Activated T-helper 17 cell treated with anti-CD3 and anti-CD28 coated beads, Interleukin-2, amount 50 U/mL, for 72 hours (primary cell): ENCODE data around the gene MAP2K3. TPM values are rescaled to one million over a fixed set of nuclear protein-coding genes. Genes with fewer than 3 reads are reported as not detected.
A peak's percentile ranks its signal among the peaks of the same experiment; 100 is the strongest.
"Not testable (repeated sequence)": the region's sequence is repeated elsewhere in the genome, so short reads cannot be mapped to it uniquely, and the experiment has no call there.

ENCODE experiments used
- ATAC-seq: fragments of 150-1000 bp; cut with Tn5 transposase; replicated peaks from 2 replicates; pipeline ENCODE4 v1.10.0; 2021; ENCODE audit warnings: mild to moderate bottlenecking, moderate library complexity
- H3K27ac Mint-ChIP-seq: one replicate; pipeline ENCODE4 v1.8.0; 2022; ENCODE audit warnings: mixed read lengths
- H3K27me3 Mint-ChIP-seq: one replicate; pipeline ENCODE4 v1.8.0; 2022; ENCODE audit warnings: mixed read lengths
- H3K36me3 Mint-ChIP-seq: one replicate; pipeline ENCODE4 v1.8.0; 2022; ENCODE audit warnings: low read depth, mild to moderate bottlenecking, mixed read lengths
- H3K4me1 Mint-ChIP-seq: one replicate; pipeline ENCODE4 v1.8.0; 2022; ENCODE audit warnings: mixed read lengths
- H3K4me3 Mint-ChIP-seq: one replicate; pipeline ENCODE4 v1.8.0; 2022; ENCODE audit warnings: mild to moderate bottlenecking, mixed read lengths
- H3K9me3 Mint-ChIP-seq: one replicate; pipeline ENCODE4 v1.8.0; 2022; ENCODE audit warnings: mixed read lengths
- total RNA-seq, 2 donors: library from RNA; stranded (reverse); gene quantifications; one replicate each; pipeline ENCODE4 v1.2.3, GENCODE V29; 2022

Gene MAP2K3
- total RNA-seq, 2 donors from 2014 or later, result 107 to 112 TPM

- peaks cover 42% of the 10 kb centered on the region for H3K36me3 Mint-ChIP-seq
- H3K27ac Mint-ChIP-seq, H3K27me3 Mint-ChIP-seq, H3K4me3 Mint-ChIP-seq, H3K9me3 Mint-ChIP-seq, ATAC-seq, H3K4me1 Mint-ChIP-seq: not testable (repeated sequence)
These were observed 30.2 kb downstream of the MAP2K3 start for GRCh38 chr17:21314701-21315111.

GRCh38 chr17:21315246-21316000 lies 30.9 kb downstream of the MAP2K3 start:
- H3K9me3 Mint-ChIP-seq, H3K4me1 Mint-ChIP-seq, H3K4me3 Mint-ChIP-seq, H3K27ac Mint-ChIP-seq, H3K27me3 Mint-ChIP-seq: not testable (repeated sequence)
- peak; percentile 7 for ATAC-seq
- H3K36me3 Mint-ChIP-seq, result peaks cover 35% of the 10 kb centered on the region

GRCh38 chr17:21316212-21316886 lies 31.8 kb downstream of the MAP2K3 start:
- H3K9me3 Mint-ChIP-seq, H3K4me3 Mint-ChIP-seq, H3K4me1 Mint-ChIP-seq, H3K27me3 Mint-ChIP-seq, H3K27ac Mint-ChIP-seq: not testable (repeated sequence)
- peak; percentile 86 for ATAC-seq
- H3K36me3 Mint-ChIP-seq, result peaks cover 26% of the 10 kb centered on the region

GRCh38 chr17:21316887-21317500 lies 32.5 kb downstream of the MAP2K3 start:
- H3K4me3 Mint-ChIP-seq, ATAC-seq, H3K27ac Mint-ChIP-seq, H3K4me1 Mint-ChIP-seq, H3K27me3 Mint-ChIP-seq, H3K9me3 Mint-ChIP-seq: not testable (repeated sequence)
- peaks cover 20% of the 10 kb centered on the region for H3K36me3 Mint-ChIP-seq

- H3K4me3 Mint-ChIP-seq, H3K27ac Mint-ChIP-seq, ATAC-seq, H3K27me3 Mint-ChIP-seq, H3K4me1 Mint-ChIP-seq, H3K9me3 Mint-ChIP-seq: not testable (repeated sequence)
- H3K36me3 Mint-ChIP-seq, result peaks cover 12% of the 10 kb centered on the region
These were observed 33.3 kb downstream of the MAP2K3 start for GRCh38 chr17:21317821-21318220.

GRCh38 chr17:21318439-21318838 lies 33.9 kb downstream of the MAP2K3 start:
- Mint-ChIP-seq H3K36me3 (peaks cover 6% of the 10 kb centered on the region), H3K4me1 (peaks cover 6% of the 10 kb centered on the region), H3K27ac (no peak overlapping the region), H3K4me3 (no peak overlapping the region), H3K27me3 (no peaks in the 10 kb centered on the region), H3K9me3 (no peaks in the 10 kb centered on the region)
- ATAC-seq, result no peak

- not testable (repeated sequence) for H3K9me3 Mint-ChIP-seq, H3K4me3 Mint-ChIP-seq
These were observed 34.3 kb downstream of the MAP2K3 start for GRCh38 chr17:21318856-21319255.

GRCh38 chr17:21319256-21319655 lies 34.7 kb downstream of the MAP2K3 start:
- not testable (repeated sequence) for H3K9me3 Mint-ChIP-seq, H3K36me3 Mint-ChIP-seq, ATAC-seq, H3K27ac Mint-ChIP-seq, H3K4me3 Mint-ChIP-seq, H3K27me3 Mint-ChIP-seq, H3K4me1 Mint-ChIP-seq

More at GRCh38 chr17:21318856-21319255, 34.3 kb downstream of the MAP2K3 start:
- not testable (repeated sequence) for H3K36me3 Mint-ChIP-seq, H3K27me3 Mint-ChIP-seq, ATAC-seq, H3K4me1 Mint-ChIP-seq, H3K27ac Mint-ChIP-seq

- H3K36me3 Mint-ChIP-seq, H3K27ac Mint-ChIP-seq, H3K27me3 Mint-ChIP-seq, H3K9me3 Mint-ChIP-seq, H3K4me1 Mint-ChIP-seq, H3K4me3 Mint-ChIP-seq, ATAC-seq: not testable (repeated sequence)
These were observed 35.3 kb downstream of the MAP2K3 start for GRCh38 chr17:21319686-21320375.

- H3K36me3 Mint-ChIP-seq, H3K4me3 Mint-ChIP-seq, H3K9me3 Mint-ChIP-seq, H3K27me3 Mint-ChIP-seq, ATAC-seq, H3K27ac Mint-ChIP-seq, H3K4me1 Mint-ChIP-seq: not testable (repeated sequence)
These were observed 35.9 kb downstream of the MAP2K3 start for GRCh38 chr17:21320430-21320829.

GRCh38 chr17:21321061-21321460 lies 36.5 kb downstream of the MAP2K3 start:
- ATAC-seq, H3K36me3 Mint-ChIP-seq, H3K4me3 Mint-ChIP-seq, H3K4me1 Mint-ChIP-seq, H3K27me3 Mint-ChIP-seq, H3K9me3 Mint-ChIP-seq, H3K27ac Mint-ChIP-seq: not testable (repeated sequence)

GRCh38 chr17:21321744-21322191 lies 37.3 kb downstream of the MAP2K3 start:
- not testable (repeated sequence) for H3K9me3 Mint-ChIP-seq, H3K36me3 Mint-ChIP-seq, ATAC-seq, H3K27ac Mint-ChIP-seq, H3K4me3 Mint-ChIP-seq, H3K27me3 Mint-ChIP-seq, H3K4me1 Mint-ChIP-seq

- peak; percentile 20 for ATAC-seq
- not testable (repeated sequence) for H3K4me1 Mint-ChIP-seq, H3K27me3 Mint-ChIP-seq, H3K36me3 Mint-ChIP-seq, H3K9me3 Mint-ChIP-seq
- H3K4me3 Mint-ChIP-seq, result peak overlapping the region; percentile 90
- peak overlapping the region; percentile 77 for H3K27ac Mint-ChIP-seq
These were observed 39.0 kb downstream of the MAP2K3 start for GRCh38 chr17:21323257-21324111.

GRCh38 chr17:21324741-21325140 lies 40.2 kb downstream of the MAP2K3 start:
- H3K4me1 Mint-ChIP-seq, H3K27ac Mint-ChIP-seq, H3K27me3 Mint-ChIP-seq, H3K9me3 Mint-ChIP-seq, H3K36me3 Mint-ChIP-seq, ATAC-seq: not testable (repeated sequence)
- peak overlapping the region; percentile 49 for H3K4me3 Mint-ChIP-seq
